Common myeloid progenitor, CD34-positive (primary cell): ENCODE data around the gene UGT1A7.
"Not testable (repeated sequence)": the region's sequence is repeated elsewhere in the genome, so short reads cannot be mapped to it uniquely, and the experiment has no call there.

Experiments used
- CTCF ChIA-PET: fragments of 350-600 bp; sonication (Branson Sonifier 250); formaldehyde crosslinking; loops from one replicate; lab custom pipeline; 2021; ENCODE audit warnings: antibody characterized with exemption; lab: Charles Lee
- POLR2A ChIA-PET: fragments of 350-600 bp; sonication (Branson Sonifier 250); formaldehyde crosslinking; loops from one replicate; lab custom pipeline; 2021; ENCODE audit warnings: antibody characterized with exemption; lab: Charles Lee
- DNase-seq, 3 donors: peaks; one replicate each; pipeline versions ENCODE4 v3.0.0 to v3.0.0-alpha.2; 2013
- H3K27ac ChIP-seq, 2 experiments: 1 replicate in 1 of 2; 2 replicates in 1 of 2; pipeline ENCODE4 v1.7.0; 2013; ENCODE audit warnings: inconsistent platforms in 2 of 2, low read length in 2 of 2, mild to moderate bottlenecking in 2 of 2, low read depth in 1 of 2, moderate library complexity in 1 of 2; ENCODE audit not compliant: severe bottlenecking in 2 of 2, insufficient read depth in 1 of 2, poor library complexity in 1 of 2
- H3K27me3 ChIP-seq, 5 experiments: replicated peaks in 2 of 5; 1 replicate in 3 of 5; 2 replicates in 2 of 5; pipeline versions ENCODE4 v1.6.1 to v1.7.0; 2013; ENCODE audit warnings: low read length in 4 of 5, mild to moderate bottlenecking in 2 of 5, moderate library complexity in 2 of 5, inconsistent platforms in 1 of 5; ENCODE audit not compliant: insufficient read depth in 5 of 5, control insufficient read depth in 4 of 5
- H3K36me3 ChIP-seq, 4 experiments: 1 replicate in 2 of 4; 2 replicates in 2 of 4; pipeline versions ENCODE4 v1.6.1 to v1.7.0; 2013; ENCODE audit warnings: low read length in 3 of 4, control low read depth in 1 of 4, mild to moderate bottlenecking in 1 of 4; ENCODE audit not compliant: control insufficient read depth in 4 of 4, insufficient read depth in 4 of 4
- H3K4me1 ChIP-seq, 4 experiments: 1 replicate in 3 of 4; 2 replicates in 1 of 4; pipeline versions ENCODE4 v1.6.1 to v1.7.1; 2013; ENCODE audit warnings: low read length in 3 of 4, mild to moderate bottlenecking in 3 of 4, control low read depth in 1 of 4, inconsistent platforms in 1 of 4, moderate library complexity in 1 of 4; ENCODE audit not compliant: control insufficient read depth in 4 of 4, insufficient read depth in 4 of 4; ENCODE audit errors: control extremely low read depth in 1 of 4
- H3K4me3 ChIP-seq, 7 experiments: 1 replicate in 4 of 7; 2 replicates in 3 of 7; pipeline versions ENCODE4 v1.5.1 to v1.7.0; 2013; ENCODE audit warnings: mild to moderate bottlenecking in 7 of 7, low read length in 6 of 7, moderate library complexity in 6 of 7, inconsistent platforms in 2 of 7, low read depth in 2 of 7, control low read depth in 1 of 7; ENCODE audit not compliant: insufficient read depth in 4 of 7, control insufficient read depth in 1 of 7; ENCODE audit errors: extremely low read depth in 1 of 7
- H3K9me3 ChIP-seq, 5 experiments: 1 replicate in 4 of 5; 2 replicates in 1 of 5; pipeline versions ENCODE4 v1.6.1 to v1.7.1; 2013; ENCODE audit warnings: low read length in 4 of 5, mild to moderate bottlenecking in 2 of 5, inconsistent platforms in 1 of 5, low read depth in 1 of 5, moderate library complexity in 1 of 5; ENCODE audit not compliant: control insufficient read depth in 4 of 5, insufficient read depth in 2 of 5; ENCODE audit errors: control extremely low read depth in 1 of 5
- WGBS: methylation state at CpG from one replicate; pipeline ENCODE4 v1.1.5; 2013; ENCODE audit not compliant: insufficient coverage; 5-methylcytosine and 5-hydroxymethylcytosine counted together

UGT1A7 gene

DNA sequence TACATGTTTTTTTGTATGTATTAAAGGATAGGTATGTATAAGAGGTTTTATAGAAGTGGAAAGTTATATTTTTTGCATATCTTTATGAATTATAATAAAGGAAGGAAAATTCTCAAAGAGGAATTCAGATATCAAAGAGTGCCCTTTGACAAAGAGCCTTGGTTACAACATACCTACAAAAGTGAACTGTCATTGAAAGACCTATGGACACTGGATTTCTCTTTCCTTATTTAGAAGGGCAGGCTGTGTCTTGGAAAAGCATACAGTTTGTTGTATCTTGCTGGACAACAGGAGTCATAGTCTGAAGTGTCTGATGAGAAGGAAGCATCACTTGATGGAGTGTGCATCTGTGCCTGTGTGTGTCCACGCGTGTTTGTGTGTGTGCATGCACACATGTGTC is 30.3 kb upstream of the UGT1A7 start:
- ChIA-PET POLR2A (no interaction called here), CTCF (no interaction called here)
- Histone ChIP-seq H3K9me3 (peaks cover 0 to 3% (median 0%) of the 10 kb centered on the region in 5 experiments), H3K4me3 (no peak overlapping the region), H3K36me3 (no peaks in the 10 kb centered on the region), H3K4me1 (no peaks in the 10 kb centered on the region), H3K27me3 (no peaks in the 10 kb centered on the region), H3K27ac (no peak overlapping the region)
- no peak for DNase-seq
- 100% methylated on average over 2 of the region's 2 CpGs for WGBS

DNA sequence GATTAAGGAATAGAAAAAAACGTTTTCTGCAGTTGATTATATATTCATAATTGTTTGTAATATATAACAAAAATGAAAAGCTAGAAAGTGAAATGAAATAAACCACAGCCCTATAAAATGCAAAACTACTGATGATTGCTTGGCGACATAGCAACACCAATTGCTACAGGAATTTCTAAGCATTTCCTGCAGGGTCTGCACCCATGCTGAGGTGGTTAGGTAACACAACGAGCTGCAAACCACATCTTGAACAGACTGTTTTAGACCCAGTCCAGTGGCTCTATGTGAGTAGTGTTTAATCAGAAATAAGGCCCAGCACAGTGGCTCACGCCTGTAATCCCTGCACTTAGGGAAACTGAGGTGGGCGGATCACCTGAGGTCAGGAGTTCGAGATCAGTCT is 27.2 kb upstream of the UGT1A7 start:
- POLR2A ChIA-PET: no interaction called here
- Histone ChIP-seq H3K4me1 (no peaks in the 10 kb centered on the region), H3K9me3 (no peaks in the 10 kb centered on the region), H3K27me3 (peaks cover 0 to 2% (median 0%) of the 10 kb centered on the region in 5 experiments), H3K27ac (no peak overlapping the region), H3K36me3 (no peaks in the 10 kb centered on the region), H3K4me3 (no peak overlapping the region)
- DNase-seq: no peak
- 77% methylated on average over 5 of the region's 6 CpGs for WGBS
- CTCF ChIA-PET: no interaction called here

- peaks cover 0 to 2% (median 0%) of the 10 kb centered on the region in 5 experiments for H3K27me3 ChIP-seq
- ChIA-PET CTCF (no interaction called here), POLR2A (no interaction called here)
- H3K4me1 ChIP-seq: no peaks in the 10 kb centered on the region
- DNase-seq: no peak
- no peaks in the 10 kb centered on the region for H3K36me3 ChIP-seq
- no peak overlapping the region for H3K4me3 ChIP-seq
- 100% methylated on average over 1 of the region's 1 CpG for WGBS
- peaks cover 0 to 2% (median 0%) of the 10 kb centered on the region in 5 experiments for H3K9me3 ChIP-seq
- no peak overlapping the region for H3K27ac ChIP-seq
Observed at GRCh38 chr2:233655043-233655442, 26.7 kb upstream of the UGT1A7 start.

DNA sequence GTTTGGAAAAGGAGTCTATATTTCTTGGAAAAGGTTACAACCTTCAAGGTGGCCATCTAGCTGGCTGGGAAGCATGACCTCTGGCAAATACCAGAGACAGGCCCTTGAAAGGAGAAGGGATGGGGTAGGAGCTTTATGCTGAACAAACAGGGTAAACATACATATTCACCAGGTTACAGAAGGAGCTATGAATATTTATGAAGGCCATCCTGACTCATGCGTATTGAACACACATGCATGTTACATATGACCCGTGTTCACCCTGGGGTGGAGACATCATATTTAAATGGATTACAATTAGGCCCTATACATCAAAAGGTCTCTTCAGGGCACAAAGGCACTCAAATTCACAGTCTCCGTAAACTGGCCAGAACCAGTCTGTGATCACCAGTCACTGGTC is 25.8 kb upstream of the UGT1A7 start:
- H3K27me3 ChIP-seq, H3K27ac ChIP-seq, CTCF ChIA-PET, H3K4me3 ChIP-seq, DNase-seq, H3K4me1 ChIP-seq, POLR2A ChIA-PET, H3K36me3 ChIP-seq, H3K9me3 ChIP-seq: not testable (repeated sequence)
- 90% methylated on average over 1 of the region's 3 CpGs for WGBS

DNA sequence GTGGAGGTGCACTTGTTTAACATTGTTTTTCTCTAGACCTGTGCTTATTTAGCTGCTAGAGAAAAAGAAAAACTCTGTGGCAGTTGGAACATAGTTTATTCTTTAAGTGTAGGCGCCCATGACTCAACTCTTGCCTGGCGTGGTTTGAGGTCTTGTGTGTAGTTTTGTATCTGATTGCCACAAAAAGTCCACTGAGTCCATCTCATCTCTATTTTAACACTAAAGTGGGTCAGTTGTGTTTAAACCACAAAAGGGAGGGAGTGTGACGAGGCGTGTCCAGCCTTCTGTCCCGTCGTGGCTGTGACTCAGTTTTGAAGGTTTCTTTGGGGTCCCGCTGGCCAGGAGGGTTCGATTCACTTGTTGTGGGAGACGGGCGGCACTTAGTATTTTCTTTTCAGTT is 25.3 kb upstream of the UGT1A7 start:
- H3K27ac ChIP-seq: no peak overlapping the region
- peaks cover 0 to 5% (median 0%) of the 10 kb centered on the region in 5 experiments for H3K9me3 ChIP-seq
- CTCF ChIA-PET: no interaction called here
- no peak for DNase-seq
- H3K27me3 ChIP-seq: peaks cover 0 to 2% (median 0%) of the 10 kb centered on the region in 5 experiments
- no peaks in the 10 kb centered on the region for H3K4me1 ChIP-seq
- POLR2A ChIA-PET: no interaction called here
- 83% methylated on average over 6 of the region's 10 CpGs for WGBS
- H3K4me3 ChIP-seq: no peak overlapping the region
- no peaks in the 10 kb centered on the region for H3K36me3 ChIP-seq

DNA sequence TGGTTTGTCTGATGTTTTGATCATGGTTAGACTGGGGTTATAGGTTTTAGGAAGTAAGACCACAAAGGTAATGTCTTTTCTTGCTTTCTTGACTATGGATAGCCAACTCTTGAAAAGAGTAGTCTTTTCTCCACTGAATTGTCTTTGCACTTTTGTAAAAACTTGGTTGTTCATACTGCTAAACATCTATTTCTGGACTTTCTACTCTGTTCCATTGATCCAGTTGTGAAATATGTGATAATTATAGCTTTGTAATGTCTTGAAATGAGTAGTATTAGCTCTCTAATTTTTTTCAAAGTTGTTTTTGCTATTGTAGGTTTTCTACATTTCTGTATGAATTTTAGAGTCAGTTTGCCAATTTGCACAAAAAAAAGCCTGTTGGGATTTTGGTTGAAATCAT is 23.1 kb upstream of the UGT1A7 start:
- H3K27me3 ChIP-seq: peaks cover 0 to 2% (median 0%) of the 10 kb centered on the region in 5 experiments
- ChIA-PET CTCF (no interaction called here), POLR2A (no interaction called here)
- no peak overlapping the region for H3K27ac ChIP-seq
- DNase-seq: no peak
- H3K9me3 ChIP-seq: peaks cover 0 to 6% (median 5%) of the 10 kb centered on the region in 5 experiments
- H3K4me3 ChIP-seq: no peak overlapping the region
- no peaks in the 10 kb centered on the region for H3K4me1 ChIP-seq
- no peaks in the 10 kb centered on the region for H3K36me3 ChIP-seq

DNA sequence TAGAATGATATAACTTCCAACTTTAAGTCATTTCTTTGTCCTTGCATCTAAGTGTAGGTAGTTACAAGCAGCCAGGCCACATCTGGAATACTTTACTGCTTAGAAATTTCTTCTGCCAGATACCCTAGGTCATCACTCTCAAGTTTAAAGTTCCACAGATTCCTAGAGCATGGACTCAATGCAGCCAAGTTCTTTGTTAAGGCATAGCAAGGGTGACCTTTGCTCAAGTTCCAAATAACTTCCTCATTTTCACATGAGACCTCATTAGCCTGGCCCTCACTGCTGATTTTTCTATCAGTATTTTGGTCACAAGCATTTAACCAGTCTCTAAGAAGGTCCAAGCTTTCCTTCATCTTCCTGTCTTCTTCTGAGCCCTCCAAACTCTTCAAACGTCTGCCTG is 17.8 kb upstream of the UGT1A7 start:
- DNase-seq: no peak
- no peak overlapping the region for H3K27ac ChIP-seq
- peaks cover 0 to 10% (median 8%) of the 10 kb centered on the region in 5 experiments for H3K9me3 ChIP-seq
- CTCF ChIA-PET: no interaction called here
- POLR2A ChIA-PET: no interaction called here
- no peak overlapping the region for H3K4me3 ChIP-seq
- peaks cover 0 to 2% (median 0%) of the 10 kb centered on the region in 5 experiments for H3K27me3 ChIP-seq
- H3K4me1 ChIP-seq: no peaks in the 10 kb centered on the region
- 80% methylated on average over 1 of the region's 1 CpG for WGBS
- no peaks in the 10 kb centered on the region for H3K36me3 ChIP-seq
